ENCODE measurements around the gene SCG3. TPM values are rescaled to one million over a fixed set of nuclear protein-coding genes. Genes with fewer than 3 reads are reported as not detected.

SCG3 gene
- total RNA-seq, 1 donor from 2014 or later = not detected

- no peaks in the 10 kb centered on the region for H3K36me3 ChIP-seq
- no peak for TF ChIP-seq CTCF (IDR thresholded peaks at IDR 0.05)
- H3K9me3 ChIP-seq = no peaks in the 10 kb centered on the region
- no peaks in the 10 kb centered on the region for H3K27me3 ChIP-seq
- no peaks in the 10 kb centered on the region for H3K4me1 ChIP-seq
- intact Hi-C loops (cut with DNase I) = no loop called here
- DNase-seq (ENCODE audit: low spot score in 2 of 2) = no peak
- no peak overlapping the region for H3K4me3 ChIP-seq
- no peak overlapping the region for H3K27ac ChIP-seq
Observed at GRCh38 chr15:51706926-51707608, 25.8 kb downstream of the SCG3 start.

- Histone ChIP-seq H3K27ac (no peak overlapping the region), H3K36me3 (no peaks in the 10 kb centered on the region), H3K4me3 (no peak overlapping the region), H3K27me3 (no peaks in the 10 kb centered on the region), H3K9me3 (no peaks in the 10 kb centered on the region), H3K4me1 (no peaks in the 10 kb centered on the region)
- DNase-seq (ENCODE audit: low spot score in 2 of 2) = no peak
- no peak for TF ChIP-seq CTCF (IDR thresholded peaks at IDR 0.05)
- intact Hi-C loops (cut with DNase I) = no loop called here
Observed at GRCh38 chr15:51708013-51708412, 26.7 kb downstream of the SCG3 start.

- no peak overlapping the region for H3K27ac ChIP-seq
- intact Hi-C loops (cut with DNase I) = no loop called here
Observed at GRCh38 chr15:51709031-51709430, 27.7 kb downstream of the SCG3 start.

GRCh38 chr15:51714162-51714561, 32.9 kb downstream of the SCG3 start:
- Histone ChIP-seq H3K27me3 (no peaks in the 10 kb centered on the region), H3K4me3 (no peak overlapping the region), H3K36me3 (no peaks in the 10 kb centered on the region), H3K9me3 (no peaks in the 10 kb centered on the region), H3K4me1 (no peaks in the 10 kb centered on the region), H3K27ac (no peak overlapping the region)
- TF ChIP-seq CTCF (IDR thresholded peaks at IDR 0.05) = no peak
- intact Hi-C loops (cut with DNase I) = no loop called here
- DNase-seq (ENCODE audit: low spot score in 2 of 2) = no peak

More at GRCh38 chr15:51709031-51709430, 27.7 kb downstream of the SCG3 start:
- TF ChIP-seq CTCF (IDR thresholded peaks at IDR 0.05) = no peak
- Histone ChIP-seq H3K27me3 (no peaks in the 10 kb centered on the region), H3K36me3 (no peaks in the 10 kb centered on the region), H3K9me3 (no peaks in the 10 kb centered on the region), H3K4me3 (no peak overlapping the region), H3K4me1 (no peaks in the 10 kb centered on the region)
- no peak for DNase-seq (ENCODE audit: low spot score in 2 of 2)

- H3K27ac ChIP-seq = no peak overlapping the region
- H3K27me3 ChIP-seq = no peaks in the 10 kb centered on the region
- H3K9me3 ChIP-seq = no peaks in the 10 kb centered on the region
- H3K4me1 ChIP-seq = no peaks in the 10 kb centered on the region
- H3K4me3 ChIP-seq = no peak overlapping the region
- DNase-seq (ENCODE audit: low spot score in 2 of 2) = no peak
- TF ChIP-seq CTCF (IDR thresholded peaks at IDR 0.05) = no peak
- no peaks in the 10 kb centered on the region for H3K36me3 ChIP-seq
- intact Hi-C loops (cut with DNase I) = no loop called here
Observed at GRCh38 chr15:51714911-51715310, 33.6 kb downstream of the SCG3 start.

- no peak for TF ChIP-seq CTCF (IDR thresholded peaks at IDR 0.05)
- H3K27ac ChIP-seq = no peak overlapping the region
- DNase-seq (ENCODE audit: low spot score in 2 of 2) = no peak
- H3K9me3 ChIP-seq = no peaks in the 10 kb centered on the region
- intact Hi-C loops (cut with DNase I) = no loop called here
- H3K4me1 ChIP-seq = no peaks in the 10 kb centered on the region
- peaks cover 0 to 9% of the 10 kb centered on the region in 2 donors for H3K36me3 ChIP-seq
- no peak overlapping the region for H3K4me3 ChIP-seq
- H3K27me3 ChIP-seq = no peaks in the 10 kb centered on the region
Observed at GRCh38 chr15:51718219-51718618, 36.9 kb downstream of the SCG3 start.
